Measurements from ENCODE around the gene LBHD1. TPM values are rescaled to one million over a fixed set of nuclear protein-coding genes. Genes with fewer than 3 reads are reported as not detected.

The LBHD1 gene
- total RNA-seq, 1 donor from 2014 or later: 2.8 TPM

DNA sequence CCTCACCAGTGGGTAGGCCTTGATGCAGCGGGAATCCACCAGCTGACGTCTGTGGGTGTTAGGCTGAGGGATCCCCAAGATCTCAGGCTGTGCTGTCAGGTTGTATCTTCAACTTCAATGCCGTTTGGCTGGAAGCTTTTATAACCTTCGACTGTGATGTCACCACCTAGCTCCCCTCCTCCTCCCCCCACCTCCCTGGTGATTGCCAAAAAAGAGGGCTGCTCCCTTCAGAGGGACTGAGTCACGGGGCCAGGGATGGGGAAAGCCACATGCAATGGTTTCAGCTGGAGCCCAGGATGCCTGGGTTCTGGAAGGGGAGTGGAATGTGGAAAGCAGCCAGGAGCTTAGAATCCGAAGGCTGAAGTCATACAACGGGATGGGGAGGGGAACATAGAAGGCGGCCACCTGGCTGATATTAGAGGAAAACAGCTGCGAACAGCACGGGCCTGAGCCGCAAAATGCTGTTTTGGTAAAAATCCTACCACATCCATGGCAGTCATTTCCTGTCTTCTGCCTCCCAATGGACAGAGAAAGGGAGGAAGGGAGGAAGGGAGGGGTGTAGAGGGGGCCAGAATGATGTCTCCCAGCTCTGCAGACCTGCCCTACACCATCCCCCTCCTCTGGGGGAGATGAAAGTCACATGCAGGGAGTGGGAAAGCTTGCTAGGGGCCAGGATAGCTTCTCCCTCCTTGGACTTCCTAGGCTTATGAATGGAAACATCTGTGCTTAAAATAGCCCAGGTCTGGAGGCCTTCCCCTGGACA lies 17.5 kb upstream of the LBHD1 start, which contains the start of gene LRRN4CL:
TSS of gene LRRN4CL (minus strand) at position 110 of the 763 bp plus-strand sequence. CDS start 1,022 bp downstream, outside the sequence.
- H3K9me3 Mint-ChIP-seq (ENCODE audit: low read depth): no peaks in the 10 kb centered on the region
- TF ChIP-seq, protein P1, sequence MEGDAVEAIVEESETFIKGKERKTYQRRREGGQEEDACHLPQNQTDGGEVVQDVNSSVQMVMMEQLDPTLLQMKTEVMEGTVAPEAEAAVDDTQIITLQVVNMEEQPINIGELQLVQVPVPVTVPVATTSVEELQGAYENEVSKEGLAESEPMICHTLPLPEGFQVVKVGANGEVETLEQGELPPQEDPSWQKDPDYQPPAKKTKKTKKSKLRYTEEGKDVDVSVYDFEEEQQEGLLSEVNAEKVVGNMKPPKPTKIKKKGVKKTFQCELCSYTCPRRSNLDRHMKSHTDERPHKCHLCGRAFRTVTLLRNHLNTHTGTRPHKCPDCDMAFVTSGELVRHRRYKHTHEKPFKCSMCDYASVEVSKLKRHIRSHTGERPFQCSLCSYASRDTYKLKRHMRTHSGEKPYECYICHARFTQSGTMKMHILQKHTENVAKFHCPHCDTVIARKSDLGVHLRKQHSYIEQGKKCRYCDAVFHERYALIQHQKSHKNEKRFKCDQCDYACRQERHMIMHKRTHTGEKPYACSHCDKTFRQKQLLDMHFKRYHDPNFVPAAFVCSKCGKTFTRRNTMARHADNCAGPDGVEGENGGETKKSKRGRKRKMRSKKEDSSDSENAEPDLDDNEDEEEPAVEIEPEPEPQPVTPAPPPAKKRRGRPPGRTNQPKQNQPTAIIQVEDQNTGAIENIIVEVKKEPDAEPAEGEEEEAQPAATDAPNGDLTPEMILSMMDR (IDR thresholded peaks at IDR 0.05): peak; percentile 8
- peaks cover 8% of the 10 kb centered on the region for H3K36me3 Mint-ChIP-seq (ENCODE audit: low read depth)
- no peaks in the 10 kb centered on the region for H3K27me3 Mint-ChIP-seq (ENCODE audit: low read depth)
- H3K27ac Mint-ChIP-seq (ENCODE audit: unreplicated experiment): peak within 1 kb of the TSS; percentile 72
- no peak within 1 kb of the TSS for H3K4me3 Mint-ChIP-seq (ENCODE audit: unreplicated experiment)
- peaks cover 14% of the 10 kb centered on the region for H3K4me1 Mint-ChIP-seq (ENCODE audit: low read depth)
- DNase-seq (ENCODE audit: low spot score): no peak

DNA sequence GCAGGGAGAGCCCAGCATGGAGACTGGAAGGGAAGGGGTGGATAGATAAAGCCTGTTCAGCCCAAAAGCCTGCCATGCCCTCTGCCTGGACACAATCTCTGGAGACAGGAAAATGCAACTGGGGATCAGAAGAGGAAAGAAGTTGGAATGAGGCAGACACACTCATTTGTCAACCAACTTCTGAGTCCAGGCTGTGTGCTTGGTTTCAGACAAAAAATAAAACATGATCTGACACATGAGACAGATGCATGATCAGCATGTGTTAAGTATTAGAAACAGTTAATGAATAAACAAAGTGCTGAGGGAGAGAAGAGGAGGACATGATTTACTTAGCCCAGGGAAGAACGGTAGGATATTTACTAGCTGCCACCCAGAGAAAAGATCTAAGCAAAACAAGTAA lies 16.4 kb upstream of the LBHD1 start:
- no peaks in the 10 kb centered on the region for H3K9me3 Mint-ChIP-seq (ENCODE audit: low read depth)
- H3K27me3 Mint-ChIP-seq (ENCODE audit: low read depth): no peaks in the 10 kb centered on the region
- H3K36me3 Mint-ChIP-seq (ENCODE audit: low read depth): peaks cover 8% of the 10 kb centered on the region
- H3K4me1 Mint-ChIP-seq (ENCODE audit: low read depth): peaks cover 13% of the 10 kb centered on the region
- peak overlapping the region; percentile 28 for H3K27ac Mint-ChIP-seq (ENCODE audit: unreplicated experiment)
- no peak for DNase-seq (ENCODE audit: low spot score)
- TF ChIP-seq, protein P1 (IDR thresholded peaks at IDR 0.05): no peak
- no peak overlapping the region for H3K4me3 Mint-ChIP-seq (ENCODE audit: unreplicated experiment)

DNA sequence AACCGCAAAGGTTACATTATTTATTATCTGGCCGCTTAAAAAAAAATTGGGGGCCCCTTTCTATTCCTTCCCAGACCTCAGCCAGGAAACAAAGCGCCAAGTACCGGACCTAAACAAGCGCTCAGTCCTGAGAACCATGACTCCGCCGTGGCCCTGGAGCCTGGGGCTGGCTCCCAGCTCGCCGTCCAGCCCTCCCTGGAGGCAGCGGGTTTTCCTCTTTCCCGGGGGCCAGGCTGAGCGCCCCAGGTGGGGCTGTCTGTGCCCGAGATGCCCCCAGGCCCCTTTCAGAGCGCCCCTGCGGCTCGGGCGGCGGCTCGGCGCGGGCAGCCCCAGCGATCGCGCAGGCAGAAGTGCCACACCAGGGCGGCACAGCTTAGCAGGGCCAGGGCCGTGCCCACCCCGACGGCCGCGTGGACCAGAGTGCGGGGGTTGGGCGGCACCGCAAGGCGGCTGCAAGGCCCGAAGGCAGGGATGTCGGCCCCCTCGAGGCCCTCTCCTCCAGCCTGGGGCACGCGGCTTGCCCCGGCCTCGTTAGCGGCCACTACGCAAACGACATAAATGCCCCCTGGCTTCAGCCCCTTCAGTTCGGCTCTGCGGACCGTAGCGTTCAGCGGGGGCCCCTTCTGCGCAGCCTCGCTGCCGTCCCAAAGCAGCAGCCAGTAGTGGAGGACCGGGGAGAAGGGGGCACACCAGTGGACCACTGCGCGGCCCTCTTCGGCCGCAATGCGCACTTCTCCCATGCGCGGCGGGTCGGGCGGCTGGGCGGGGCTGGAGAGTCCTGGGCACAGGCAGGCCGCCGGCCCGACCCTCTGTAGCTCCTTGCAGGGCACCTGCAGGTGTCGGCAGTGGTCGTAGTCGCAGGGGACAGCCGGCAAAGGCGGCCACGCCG lies 15.7 kb upstream of the LBHD1 start:
- DNase-seq (ENCODE audit: low spot score): no peak
- TF ChIP-seq, protein P1 (IDR thresholded peaks at IDR 0.05): no peak
- Mint-ChIP-seq H3K9me3 (ENCODE audit: low read depth) (no peaks in the 10 kb centered on the region), H3K27me3 (ENCODE audit: low read depth) (no peaks in the 10 kb centered on the region), H3K36me3 (ENCODE audit: low read depth) (peaks cover 5% of the 10 kb centered on the region), H3K4me1 (ENCODE audit: low read depth) (peaks cover 13% of the 10 kb centered on the region), H3K27ac (ENCODE audit: unreplicated experiment) (no peak overlapping the region), H3K4me3 (ENCODE audit: unreplicated experiment) (no peak overlapping the region)

DNA sequence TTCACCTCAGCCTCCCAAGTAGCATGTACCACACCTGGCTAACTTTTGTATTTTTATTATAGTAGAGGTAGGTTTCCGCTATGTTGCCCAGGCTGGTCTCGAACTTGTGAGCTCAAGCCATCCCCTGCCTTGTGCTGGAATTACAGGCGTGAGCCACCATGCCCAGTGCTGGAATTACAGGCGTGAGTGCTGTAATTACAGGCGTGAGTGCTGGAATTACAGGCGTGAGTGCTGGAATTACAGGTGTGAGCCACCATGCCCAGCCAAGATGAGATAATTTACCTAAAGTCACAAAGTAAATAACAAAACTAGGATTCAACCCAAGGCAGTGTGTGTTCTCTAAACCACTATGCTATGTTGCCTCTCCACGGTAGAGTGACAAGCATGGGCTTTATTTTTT lies 10.5 kb upstream of the LBHD1 start:
- TF ChIP-seq, protein P1 (IDR thresholded peaks at IDR 0.05): no peak
- Mint-ChIP-seq H3K27me3 (ENCODE audit: low read depth) (no peaks in the 10 kb centered on the region), H3K27ac (ENCODE audit: unreplicated experiment) (no peak overlapping the region), H3K9me3 (ENCODE audit: low read depth) (no peaks in the 10 kb centered on the region), H3K36me3 (ENCODE audit: low read depth) (peaks cover 3% of the 10 kb centered on the region), H3K4me3 (ENCODE audit: unreplicated experiment) (no peak overlapping the region), H3K4me1 (ENCODE audit: low read depth) (peaks cover 26% of the 10 kb centered on the region)
- DNase-seq (ENCODE audit: low spot score): no peak

DNA sequence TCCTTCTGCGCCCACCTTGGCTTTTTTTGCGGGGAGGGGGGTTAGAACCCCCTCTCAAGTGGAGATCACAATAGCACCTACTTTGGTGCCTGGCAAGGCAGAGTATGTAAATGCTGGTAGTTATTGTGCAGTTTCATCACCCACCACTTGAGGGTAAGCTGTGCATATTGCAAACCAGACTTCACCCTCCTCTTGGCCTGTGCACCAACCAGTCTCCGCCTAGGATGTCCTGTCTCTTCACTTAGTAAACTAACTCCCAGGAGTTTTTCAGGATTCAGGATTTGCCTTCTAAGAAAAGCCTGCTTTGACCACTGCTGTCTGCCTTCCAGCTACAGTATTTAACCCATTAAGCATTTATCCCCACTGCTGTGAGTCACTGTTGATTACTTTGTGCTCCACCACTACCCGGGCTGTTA lies 8.8 kb upstream of the LBHD1 start:
- Mint-ChIP-seq H3K4me1 (ENCODE audit: low read depth) (peaks cover 35% of the 10 kb centered on the region), H3K9me3 (ENCODE audit: low read depth) (no peaks in the 10 kb centered on the region), H3K27me3 (ENCODE audit: low read depth) (no peaks in the 10 kb centered on the region), H3K4me3 (ENCODE audit: unreplicated experiment) (no peak overlapping the region), H3K27ac (ENCODE audit: unreplicated experiment) (peak overlapping the region; percentile 90), H3K36me3 (ENCODE audit: low read depth) (peaks cover 8% of the 10 kb centered on the region)
- DNase-seq (ENCODE audit: low spot score): no peak
- TF ChIP-seq, protein P1 (IDR thresholded peaks at IDR 0.05): peak; percentile 78
